Amniotic stem cell (primary cell): ENCODE measurements around the gene ID3.
"Not testable (repeated sequence)": the region's sequence is repeated elsewhere in the genome, so short reads cannot be mapped to it uniquely, and the experiment has no call there.

ENCODE experiments used
- DNase-seq: peaks from one replicate; lab custom pipeline; 2025; lab: John Stamatoyannopoulos, UW

ID3 gene

DNA sequence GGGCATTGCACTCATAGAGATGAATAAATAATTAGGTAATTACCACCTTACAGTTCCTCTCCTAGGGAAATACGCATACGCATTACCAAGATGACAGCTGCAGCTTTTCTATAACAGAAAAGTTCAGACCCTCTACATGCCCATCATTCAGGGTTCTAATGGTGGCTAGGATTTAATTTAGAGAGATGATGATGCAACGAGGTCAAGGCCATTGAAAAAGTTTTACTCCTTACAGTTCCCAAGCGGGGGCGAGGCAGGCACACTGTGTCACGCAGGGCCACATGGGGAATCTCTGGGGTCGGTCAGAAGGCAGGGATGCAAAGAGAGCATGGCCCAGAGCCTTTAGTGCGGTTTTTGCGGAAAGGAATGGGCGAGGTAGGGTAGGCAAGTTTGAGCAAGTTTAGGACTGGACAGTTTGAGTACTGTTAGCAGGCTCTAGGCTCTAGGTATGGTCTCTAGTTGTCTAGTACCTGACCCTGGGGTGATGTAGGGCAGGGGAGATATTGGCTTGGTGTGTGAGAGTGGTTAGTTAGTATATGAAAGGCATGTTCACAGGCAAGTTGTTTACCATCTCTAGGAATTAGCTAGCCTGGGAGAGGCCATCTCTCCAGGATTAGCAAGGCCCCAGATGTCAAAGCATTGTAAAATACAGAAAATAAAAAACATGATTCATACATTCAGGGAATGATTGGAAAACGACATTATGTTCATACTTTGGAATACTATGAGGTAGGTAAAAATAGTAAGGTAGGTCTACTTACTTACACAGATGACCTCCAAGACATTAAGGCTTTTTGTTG lies 29.6 kb upstream of the ID3 start:
- DNase-seq: no peak

DNA sequence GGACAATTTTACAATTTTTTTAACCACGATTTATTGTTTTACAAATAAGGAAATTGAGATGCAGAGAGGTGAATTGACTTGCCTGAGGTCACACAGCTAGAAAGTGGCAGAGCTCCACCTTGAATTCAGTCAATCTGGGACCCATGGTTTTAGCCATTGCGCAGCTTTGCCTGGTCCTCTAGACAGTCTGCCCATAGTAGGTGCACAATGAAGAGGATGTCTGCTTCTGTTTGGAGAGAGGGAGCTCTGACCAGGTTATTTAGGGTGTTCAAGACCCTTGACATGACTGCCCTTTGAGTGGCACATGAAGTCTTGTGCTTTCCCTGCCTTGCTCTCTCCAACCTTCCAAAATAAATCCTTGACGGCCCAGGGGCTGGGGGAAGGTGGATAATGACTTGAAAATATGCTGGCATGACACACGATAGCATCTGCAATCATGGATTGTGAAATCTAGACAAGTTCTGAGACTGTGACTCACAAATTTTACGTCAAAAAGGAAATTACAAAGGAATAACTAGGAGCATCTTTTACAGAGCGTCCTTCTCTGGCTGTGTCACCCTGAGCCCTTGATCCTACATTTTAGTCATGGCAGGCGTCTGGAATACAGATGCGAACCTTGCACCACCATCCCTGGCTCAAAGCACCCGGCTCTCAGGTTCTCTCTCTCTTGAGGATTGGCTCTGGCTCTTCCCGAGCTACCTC lies 26.2 kb upstream of the ID3 start:
- peak; percentile 87 for DNase-seq

DNA sequence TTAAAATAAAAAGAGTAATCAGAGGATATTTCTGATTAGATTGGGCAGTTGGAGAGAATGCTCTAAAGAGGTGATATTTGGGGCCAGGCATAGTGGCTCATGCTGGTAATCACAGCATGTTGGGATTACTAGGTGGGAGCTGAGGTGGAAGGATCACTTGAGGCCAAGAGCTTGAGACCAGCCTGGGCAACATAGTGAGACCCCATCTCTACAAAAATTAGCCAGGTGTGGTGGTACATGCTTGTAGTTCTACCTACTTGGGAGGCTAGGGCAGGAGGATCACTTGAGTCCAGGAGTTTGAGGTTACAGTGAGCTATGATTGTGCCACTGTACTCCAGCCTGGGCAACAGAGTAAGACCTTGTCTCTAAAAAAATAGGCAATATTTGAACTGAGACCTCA lies 24.4 kb upstream of the ID3 start:
- not testable (repeated sequence) for DNase-seq

DNA sequence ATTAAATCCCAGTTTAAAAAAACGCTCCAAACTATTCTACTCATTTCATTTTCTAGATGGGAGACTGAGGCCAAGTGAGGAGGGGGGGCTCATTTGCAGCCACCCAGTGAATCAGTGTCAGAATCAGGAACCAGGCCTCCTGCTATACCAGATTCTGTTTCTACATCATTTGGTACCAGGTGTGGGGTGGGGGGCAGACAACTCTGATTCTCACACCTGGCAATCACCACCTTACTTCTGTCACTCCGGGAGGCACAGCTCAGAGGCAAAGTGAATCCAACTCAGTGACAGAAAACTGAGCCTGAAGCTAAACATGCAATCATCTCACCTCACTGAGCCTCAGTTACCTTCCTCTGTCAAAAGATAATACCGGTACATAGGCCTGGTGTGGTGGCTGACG lies 23.5 kb upstream of the ID3 start:
- DNase-seq: no peak

DNA sequence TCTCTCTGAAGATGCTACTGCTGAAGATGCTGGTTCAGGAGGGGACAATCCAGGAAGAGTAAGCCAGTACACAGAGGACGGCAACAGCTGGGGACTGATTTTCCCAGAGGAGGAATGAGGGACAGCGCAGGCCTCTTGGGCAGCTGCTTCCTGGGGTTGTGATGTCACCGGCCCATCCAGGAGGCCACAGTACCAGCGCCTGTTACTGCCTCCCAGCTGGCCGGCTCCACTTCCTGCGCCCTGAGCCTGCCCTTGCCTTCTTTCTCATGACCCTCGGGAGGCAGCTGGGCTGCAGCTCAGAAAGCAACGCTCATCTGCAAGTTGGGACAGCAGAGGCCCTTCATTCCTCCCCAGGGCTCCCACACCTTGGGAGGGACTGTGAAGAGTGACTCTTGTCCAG lies 21.9 kb upstream of the ID3 start:
- DNase-seq: no peak

DNA sequence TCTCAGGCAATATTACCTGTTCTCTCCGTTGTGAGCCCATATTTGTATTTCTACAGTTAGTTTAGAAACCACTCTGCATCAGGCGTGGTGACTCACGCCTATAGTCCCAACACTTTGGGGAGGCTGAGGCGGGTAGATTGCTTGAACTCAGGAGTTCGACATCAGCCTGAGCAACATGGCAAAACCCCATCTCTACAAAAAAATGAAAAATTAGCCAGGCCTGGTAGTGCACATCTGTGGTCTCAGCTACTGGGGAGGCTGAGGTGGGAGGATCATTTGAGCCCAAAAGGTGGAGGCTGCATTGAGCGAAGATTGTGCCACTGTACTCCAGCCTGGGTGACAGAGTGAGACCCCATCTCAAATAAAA lies 19.7 kb upstream of the ID3 start:
- DNase-seq: no peak

DNA sequence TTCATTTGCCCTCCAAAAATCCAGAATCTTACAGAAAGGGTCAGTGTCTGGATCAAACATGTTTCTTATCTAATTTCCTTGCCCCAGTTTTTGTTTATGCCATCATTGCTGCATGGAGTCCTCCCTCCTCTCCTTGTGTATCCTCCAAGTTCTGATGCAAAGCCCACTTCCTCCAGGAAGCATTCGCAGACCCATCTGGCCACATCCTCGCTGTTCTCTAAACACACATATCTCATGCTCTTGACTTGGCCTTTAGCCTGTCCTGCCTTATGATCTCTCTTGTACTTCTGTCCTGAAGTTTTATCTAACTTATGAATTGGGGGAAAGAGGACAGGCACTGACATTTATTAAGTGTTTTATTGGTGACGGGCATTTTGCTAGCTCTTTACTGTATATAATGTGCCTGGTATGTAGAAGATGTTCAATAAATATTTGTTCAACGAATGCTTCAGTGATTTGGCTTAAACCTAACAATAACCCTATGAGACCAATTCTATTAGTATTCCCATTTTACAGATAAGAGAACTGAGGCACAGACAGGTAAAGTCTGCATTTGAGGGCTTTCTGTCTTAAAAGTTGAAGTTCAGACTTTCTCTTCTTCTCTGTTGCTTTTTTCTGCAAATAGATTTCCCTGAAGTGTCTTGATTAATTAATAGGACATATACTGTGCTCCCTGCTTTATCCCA lies 19.2 kb upstream of the ID3 start:
- no peak for DNase-seq

DNA sequence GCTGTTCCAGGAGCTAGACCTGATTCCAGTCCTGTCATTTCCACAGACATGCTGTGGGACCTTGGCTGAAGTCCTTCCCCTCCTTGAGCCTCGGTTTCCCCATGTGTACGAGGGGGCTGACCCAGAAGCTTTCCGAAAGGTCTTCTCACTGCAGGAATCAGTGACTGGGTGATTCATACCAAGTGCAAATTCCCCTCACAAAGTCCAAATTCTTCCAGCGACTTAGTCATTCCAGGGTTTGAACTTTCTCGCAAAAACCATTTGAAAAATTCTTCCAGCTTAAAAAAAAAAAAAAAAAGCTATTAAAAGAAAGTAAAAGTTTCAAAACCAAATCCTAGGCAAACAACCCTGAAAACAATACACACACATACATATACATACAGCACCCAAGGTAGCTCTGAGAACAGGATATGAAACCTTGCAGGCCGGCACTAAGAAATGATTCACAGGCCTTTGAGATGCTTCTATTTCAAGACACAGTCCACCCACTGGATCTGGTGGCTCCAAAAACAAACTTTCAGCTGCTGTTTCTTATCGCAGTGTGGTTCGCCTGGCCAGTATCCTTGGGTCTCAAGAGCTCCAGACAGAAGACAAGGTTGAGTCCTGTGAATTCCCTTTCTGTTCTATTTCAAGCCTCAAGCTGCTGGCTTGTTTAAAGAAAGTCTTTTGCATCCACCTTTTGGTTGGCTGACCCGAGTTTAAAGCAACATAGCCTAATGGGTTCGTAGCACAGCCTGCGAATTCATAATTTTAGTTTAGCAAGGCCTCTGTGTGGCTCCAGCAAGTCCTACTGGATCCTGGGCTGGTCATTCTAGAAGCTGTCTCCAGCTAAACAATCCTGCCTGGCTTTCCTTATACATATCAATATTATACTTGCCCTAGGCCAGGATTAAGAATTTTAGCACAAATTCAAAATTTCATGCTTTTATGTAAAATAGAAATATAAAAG lies 18.0 kb upstream of the ID3 start:
- DNase-seq: peak; percentile 80

DNA sequence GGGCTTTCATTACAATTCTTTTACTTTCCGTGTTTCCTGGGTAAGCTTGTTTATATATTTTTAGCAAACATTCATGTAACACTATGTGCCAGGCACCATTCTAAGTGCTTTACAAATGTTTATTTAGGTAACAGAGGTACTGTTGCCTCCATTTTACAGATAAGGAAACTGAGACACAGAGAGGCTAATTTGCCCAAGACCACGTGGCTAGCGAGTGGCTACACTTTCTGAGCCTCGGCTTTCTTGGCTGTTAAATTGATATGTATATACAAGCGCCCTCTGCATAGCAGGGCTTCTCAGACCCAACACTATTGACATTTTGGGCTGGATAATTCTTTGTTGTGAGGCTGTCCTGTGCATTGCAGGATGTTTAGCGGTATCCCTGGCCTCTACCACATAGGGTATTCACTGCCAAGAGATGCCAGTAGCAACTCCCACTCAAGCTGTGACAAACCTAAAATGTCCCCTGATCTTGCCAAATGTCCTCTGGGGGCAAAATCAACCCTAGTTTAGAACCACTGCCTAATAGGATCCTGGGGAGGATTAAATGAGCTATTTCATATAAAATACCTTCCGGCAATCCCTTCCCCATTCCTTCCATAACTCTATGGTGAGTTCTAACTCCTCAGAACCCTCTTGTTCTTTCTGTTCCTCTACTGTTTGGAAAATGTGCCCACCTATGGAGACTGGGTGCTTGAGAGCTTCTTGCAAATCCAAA lies 17.2 kb upstream of the ID3 start:
- DNase-seq: no peak

DNA sequence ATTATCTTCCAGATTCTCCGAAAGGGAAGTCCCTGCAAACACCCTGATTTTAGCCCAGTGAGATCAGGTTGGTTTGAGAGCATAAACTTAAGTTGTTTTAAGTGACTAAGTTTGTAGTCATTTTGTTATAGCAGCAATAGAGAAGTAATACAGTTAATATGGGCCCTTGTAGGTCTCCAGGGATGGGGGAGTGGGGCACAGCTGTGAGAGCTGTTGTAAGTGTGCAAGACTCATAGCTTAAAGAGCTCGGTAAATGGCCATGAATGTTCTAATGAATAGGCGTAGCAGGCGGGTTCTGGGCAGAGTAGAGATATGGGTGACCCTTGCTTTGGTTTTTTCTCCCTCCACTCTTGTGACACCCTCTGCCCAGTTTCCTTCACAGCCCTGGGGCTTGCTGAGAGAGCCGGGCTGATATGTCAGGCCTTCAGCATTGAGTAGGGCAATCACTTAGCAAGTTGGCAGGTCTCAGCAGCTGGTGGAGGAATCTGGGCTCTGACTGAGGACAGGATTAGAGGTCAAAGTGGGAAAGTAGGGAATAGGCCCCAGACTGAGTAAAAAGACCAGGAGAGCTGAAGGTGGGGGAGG lies 16.0 kb upstream of the ID3 start:
- no peak for DNase-seq

DNA sequence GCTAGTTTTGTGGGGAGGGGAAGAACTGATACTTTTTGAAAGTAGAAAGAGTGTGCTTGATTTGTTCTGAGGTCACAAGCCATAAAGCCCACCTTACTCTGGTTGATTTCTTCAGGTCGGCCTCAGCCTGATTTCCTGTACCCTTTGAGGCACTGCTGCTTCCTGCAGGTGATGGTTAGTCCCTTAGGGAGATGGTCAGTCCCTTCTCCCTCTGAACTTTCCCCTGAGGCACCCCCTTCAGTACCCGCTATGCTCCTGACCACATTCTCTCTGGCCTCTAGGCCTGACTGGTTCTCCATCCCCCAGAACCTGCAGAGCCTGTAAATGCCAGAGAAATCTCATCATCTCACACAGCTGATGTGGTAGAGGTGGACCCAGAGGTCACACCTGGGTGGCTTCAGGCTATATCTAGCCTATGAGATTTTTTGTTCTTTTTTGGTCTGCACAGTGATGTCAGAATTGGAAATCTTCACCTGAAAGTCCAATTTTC lies 15.0 kb upstream of the ID3 start:
- DNase-seq: no peak

DNA sequence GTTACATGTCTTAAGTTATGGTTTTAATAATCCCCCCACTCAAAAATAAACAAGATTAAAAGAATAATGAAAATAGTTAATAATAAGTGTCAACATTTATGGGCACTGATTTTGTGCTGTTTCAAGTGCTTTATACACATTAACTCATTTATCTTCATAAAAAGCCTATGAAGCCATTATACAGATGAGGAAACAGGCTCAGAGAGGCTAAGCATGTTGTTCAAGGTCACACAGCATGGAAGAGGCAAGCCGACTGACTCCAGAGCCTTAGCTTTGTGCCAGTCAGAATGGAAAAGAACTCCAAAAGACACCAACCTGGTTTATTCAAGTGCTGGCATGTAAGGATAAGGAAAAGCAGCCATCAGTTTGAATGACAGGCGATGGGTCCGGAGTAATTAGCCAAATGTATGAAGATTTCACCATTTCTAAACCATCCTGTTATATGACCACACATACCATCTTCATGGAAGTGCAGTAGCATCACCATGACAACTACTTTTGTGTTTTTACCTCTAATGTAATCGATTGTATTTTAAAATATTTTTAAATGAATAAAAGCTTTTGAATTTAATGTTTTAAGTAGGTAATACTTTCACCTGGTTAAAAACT lies 14.4 kb upstream of the ID3 start:
- no peak for DNase-seq

DNA sequence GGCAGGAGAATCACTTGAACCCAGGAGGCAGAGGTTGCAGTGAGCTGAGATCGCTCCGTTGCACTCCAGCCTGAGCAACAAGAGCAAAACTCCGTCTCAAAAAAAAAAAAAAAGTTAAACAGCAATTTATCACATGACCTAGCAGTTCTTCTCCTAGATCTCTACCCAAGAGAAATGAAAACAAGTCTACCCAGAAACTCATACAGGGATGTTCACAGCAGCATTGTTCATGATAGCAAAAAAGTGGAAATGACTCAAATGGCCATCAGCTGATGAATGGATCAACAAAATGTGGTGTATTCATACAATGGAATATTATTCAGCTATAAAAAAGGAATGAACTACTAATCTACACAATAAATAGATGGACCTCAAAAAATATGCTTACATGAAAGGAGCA lies 12.2 kb upstream of the ID3 start:
- no peak for DNase-seq

DNA sequence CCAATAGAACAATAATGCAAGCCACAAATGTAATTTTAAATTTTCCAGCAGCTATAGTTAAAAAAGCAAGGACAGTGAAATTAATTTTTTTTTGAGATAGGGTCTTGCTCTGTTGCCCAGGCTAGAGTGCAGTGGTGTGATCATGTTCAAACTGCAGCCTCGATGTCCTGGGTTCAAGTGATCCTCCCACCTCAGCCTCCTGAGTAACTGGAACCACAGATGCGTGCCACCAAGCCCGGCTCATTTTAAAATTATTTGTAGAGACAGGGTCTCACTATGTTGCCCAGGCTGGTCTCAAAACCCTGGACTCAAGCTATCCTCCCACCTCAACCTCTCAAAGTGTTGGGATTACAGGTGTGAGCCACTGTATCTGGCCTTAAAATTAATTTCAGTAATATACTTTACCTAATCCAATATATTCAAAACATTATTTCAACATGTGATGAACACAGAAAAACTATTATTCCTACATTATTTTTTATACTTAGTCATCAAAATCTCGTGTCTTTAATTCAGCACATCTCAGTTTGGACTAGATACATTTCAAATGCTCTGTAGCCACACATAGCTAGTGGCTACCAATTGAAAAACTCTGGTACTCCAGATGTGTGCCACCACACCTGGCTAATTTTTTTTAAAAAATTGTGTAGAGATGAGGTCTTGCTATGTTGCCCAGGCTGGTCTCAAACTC lies 10.8 kb upstream of the ID3 start:
- DNase-seq: no peak

DNA sequence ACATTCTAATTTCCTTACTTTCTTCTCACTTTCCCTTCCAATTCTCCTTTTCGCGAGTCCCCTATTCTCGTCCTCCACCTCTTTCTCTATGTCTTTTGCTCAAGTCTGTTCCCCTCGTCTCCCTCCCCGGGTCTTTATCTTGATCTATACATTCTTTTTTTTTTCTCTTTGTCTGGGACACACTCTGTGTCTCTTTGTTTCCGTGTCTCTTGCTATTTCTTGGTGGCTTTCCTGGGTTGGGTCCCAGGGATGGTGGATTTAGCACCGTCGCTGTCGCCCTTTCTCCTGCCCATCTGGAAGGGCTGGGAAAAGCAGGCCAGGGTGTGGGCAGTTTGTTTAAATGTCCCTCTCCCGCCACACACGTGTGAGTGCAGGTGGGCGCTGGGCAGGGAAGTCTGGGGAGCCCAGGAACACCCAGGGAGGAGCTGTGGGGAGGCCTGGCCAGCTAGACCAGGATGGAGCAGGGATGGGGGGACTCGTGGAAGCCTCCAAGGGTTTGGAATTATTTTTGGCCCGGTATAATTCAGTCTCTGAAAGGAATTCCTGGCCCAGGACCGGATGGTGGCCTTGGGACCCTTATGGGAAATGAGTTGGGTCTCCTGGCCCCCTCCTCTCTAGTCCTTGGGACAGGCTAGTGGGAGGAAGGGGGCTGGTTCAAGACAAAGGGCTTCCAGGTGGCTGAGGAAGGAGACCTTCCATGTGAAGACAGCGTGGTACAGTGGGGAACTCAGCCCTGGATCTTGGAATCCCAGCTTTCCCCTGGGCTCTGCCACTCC lies 9.5 kb upstream of the ID3 start:
- DNase-seq: no peak

DNA sequence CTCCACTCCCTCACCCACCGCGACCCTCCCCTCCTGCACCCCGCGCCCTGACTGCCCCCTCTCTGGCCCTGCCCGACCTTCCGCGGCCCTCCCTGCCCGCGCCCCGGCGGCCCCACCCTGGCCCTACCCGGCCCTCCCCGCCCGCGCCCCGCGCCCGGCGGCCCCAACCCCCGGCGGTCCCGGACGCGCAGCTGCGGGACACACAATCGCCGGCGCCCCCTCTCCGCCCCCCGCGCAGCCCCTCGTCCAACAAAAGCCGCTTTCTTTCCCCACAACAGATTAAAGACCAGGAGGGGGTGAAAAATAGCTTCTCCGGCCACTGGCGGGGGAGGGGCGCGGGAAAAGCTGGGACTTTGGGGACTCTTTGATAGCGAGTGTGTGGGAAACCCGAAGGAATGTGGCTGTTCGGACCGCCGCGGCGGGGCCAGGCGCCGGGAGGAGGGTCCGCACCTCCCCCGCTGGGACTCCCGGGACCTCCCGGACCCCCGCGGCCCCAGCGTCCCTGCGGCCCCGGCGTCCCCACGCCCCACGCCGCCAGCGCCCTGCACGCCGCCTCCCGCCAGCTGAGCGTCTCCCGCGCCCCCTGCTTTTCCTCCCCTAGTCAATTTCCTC lies 8.8 kb upstream of the ID3 start:
- DNase-seq: no peak

DNA sequence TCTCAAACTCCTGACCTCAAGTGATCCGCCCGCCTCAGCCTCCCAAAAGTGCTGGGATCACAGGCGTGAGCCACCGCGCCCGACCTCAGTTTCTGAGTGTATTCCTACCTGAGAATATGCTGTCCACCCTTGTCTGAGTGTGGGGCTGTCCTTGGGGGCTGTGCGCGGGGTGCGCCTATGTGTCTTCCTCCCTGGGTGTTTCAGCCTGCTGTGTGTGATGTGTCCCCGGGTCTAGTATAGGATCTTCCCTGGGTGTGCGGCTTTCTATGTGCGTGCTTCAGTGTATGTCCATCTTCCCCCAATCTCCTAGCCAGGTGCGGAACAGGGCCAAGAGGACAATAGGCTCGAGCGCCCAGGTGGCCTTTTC lies 8.3 kb upstream of the ID3 start:
- no peak for DNase-seq

DNA sequence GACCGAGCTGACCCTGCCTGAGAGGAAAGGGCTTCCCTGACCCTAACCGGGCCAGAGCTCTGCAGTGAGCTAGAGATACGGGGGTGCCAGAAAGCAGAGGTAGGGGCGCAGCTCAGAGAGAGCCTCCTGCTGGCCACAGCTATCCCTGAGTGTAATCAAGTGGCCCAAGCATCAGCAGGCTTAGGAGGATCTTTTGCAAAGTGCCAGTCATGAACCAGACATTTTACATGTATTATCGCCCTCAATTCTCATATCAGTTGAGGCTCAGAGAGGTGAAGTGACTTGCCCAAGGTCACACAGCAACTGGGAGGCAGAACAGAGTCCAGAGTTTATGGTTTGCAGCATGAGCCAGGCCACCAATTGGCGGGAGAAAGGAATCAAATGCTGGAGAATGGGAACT lies 7.0 kb upstream of the ID3 start:
- DNase-seq: no peak

DNA sequence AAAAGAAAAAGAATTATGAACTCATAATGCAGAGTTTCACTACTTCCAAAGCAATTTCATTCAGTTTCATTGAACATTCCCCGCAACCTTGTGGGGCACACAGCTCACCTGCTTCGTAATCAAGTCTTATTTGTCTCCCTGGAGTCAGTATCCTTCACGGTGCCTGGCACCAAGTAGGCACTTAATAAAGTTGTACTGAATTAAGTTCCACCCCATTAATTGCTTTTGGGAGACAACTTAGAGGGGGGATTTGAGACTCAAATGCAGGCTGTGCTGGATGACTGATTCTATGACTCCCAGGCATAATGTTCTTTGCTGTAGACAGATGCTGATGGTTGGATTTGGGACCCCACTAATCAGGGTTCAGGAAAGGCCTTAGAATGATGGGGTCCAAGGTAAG lies 6.5 kb upstream of the ID3 start:
- DNase-seq: no peak
